Breast epithelium (tissue), 3 donors: ENCODE data around the gene POGLUT3.

ENCODE experiments used
- POLR2AphosphoS5 ChIP-seq, 3 donors: sonication (generic); formaldehyde crosslinking; IDR thresholded peaks; one replicate each; pipeline ENCODE4 v1.6.1; 2017; ENCODE audit warnings: antibody characterized with exemption in 3 of 3
- TF ChIP-seq, protein P1 (sequence below), 3 donors: fragments of 450-650 bp; IDR thresholded peaks; one replicate each; pipeline ENCODE4 v1.5.1; 2016 to 2017; ENCODE audit warnings: antibody characterized with exemption in 3 of 3, mild to moderate bottlenecking in 3 of 3, moderate library complexity in 3 of 3

DNA sequence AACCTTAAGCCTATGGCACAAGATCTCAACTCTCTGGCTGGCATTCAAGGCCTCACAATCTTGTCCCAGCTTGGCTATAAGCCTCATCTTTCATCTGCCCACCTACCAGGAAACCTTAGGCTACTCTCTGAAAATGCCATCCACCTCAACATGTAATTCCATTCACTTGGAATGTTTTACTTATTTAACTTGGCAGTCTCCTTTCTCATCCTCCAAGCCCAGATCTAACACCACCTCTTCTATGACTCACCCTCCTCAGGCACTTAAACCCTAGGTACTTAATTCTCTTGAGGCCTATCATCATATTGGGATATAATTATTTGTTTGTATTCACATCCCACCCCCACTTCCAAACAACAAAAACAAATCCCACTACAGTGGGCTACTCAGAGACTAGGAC lies 15.0 kb downstream of the POGLUT3 start:
- TF ChIP-seq, protein P1, sequence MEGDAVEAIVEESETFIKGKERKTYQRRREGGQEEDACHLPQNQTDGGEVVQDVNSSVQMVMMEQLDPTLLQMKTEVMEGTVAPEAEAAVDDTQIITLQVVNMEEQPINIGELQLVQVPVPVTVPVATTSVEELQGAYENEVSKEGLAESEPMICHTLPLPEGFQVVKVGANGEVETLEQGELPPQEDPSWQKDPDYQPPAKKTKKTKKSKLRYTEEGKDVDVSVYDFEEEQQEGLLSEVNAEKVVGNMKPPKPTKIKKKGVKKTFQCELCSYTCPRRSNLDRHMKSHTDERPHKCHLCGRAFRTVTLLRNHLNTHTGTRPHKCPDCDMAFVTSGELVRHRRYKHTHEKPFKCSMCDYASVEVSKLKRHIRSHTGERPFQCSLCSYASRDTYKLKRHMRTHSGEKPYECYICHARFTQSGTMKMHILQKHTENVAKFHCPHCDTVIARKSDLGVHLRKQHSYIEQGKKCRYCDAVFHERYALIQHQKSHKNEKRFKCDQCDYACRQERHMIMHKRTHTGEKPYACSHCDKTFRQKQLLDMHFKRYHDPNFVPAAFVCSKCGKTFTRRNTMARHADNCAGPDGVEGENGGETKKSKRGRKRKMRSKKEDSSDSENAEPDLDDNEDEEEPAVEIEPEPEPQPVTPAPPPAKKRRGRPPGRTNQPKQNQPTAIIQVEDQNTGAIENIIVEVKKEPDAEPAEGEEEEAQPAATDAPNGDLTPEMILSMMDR (IDR thresholded peaks at IDR 0.05), result no peak
- TF ChIP-seq POLR2AphosphoS5 (IDR thresholded peaks at IDR 0.05), result no peak
